Memory B cell (primary cell): ENCODE results near the gene LNX2.
A peak's percentile ranks its signal among the peaks of the same experiment; 100 is the strongest.

Experiments used
- ATAC-seq: fragments of 150-1000 bp; cut with Tn5 transposase; 2 replicates; pipeline ENCODE4 v1.10.0; 2021; ENCODE audit warnings: low read depth, mild to moderate bottlenecking, moderate library complexity
- DNase-seq, 2 donors: peaks; one replicate each; pipeline ENCODE4 v3.0.0; 2022; ENCODE audit warnings: low spot score in 2 of 2
- H3K27ac Mint-ChIP-seq: one replicate; pipeline ENCODE4 v1.8.0; 2022; ENCODE audit warnings: mild to moderate bottlenecking, moderate library complexity, mixed read lengths
- H3K27me3 Mint-ChIP-seq: one replicate; pipeline ENCODE4 v1.8.0; 2022; ENCODE audit warnings: mixed read lengths
- H3K36me3 Mint-ChIP-seq: one replicate; pipeline ENCODE4 v1.8.0; 2022; ENCODE audit warnings: mild to moderate bottlenecking, mixed read lengths
- H3K4me1 Mint-ChIP-seq: one replicate; pipeline ENCODE4 v1.8.0; 2022; ENCODE audit warnings: mixed read lengths
- H3K4me3 Mint-ChIP-seq: one replicate; pipeline ENCODE4 v1.8.0; 2022; ENCODE audit warnings: mild to moderate bottlenecking, moderate library complexity, mixed read lengths
- H3K9me3 Mint-ChIP-seq: one replicate; pipeline ENCODE4 v1.8.0; 2022; ENCODE audit warnings: mixed read lengths

Gene LNX2

DNA sequence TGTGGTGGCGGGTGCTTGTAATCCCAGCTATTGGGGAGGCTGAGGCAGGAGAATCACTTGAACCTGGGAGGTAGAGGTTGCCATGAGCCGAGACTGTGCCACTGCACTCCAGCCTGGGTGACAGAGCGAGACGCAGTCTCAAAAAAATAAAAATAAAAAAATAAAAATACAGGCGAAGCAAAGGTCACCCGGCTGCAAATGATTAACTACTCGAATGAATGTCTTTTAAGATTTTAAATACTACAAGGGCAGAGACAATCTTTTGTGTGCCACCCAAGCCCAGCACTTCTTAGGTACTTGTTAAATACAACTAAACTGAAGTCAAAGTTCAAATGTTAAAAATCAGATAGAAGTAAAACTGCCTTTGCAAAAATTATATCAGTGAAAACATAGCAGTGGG is 6.7 kb downstream of the LNX2 start:
- no peaks in the 10 kb centered on the region for H3K9me3 Mint-ChIP-seq
- H3K36me3 Mint-ChIP-seq = peaks cover 4% of the 10 kb centered on the region
- no peak overlapping the region for H3K4me3 Mint-ChIP-seq
- H3K4me1 Mint-ChIP-seq = peaks cover 37% of the 10 kb centered on the region
- no peak for ATAC-seq
- DNase-seq = no peak
- no peak overlapping the region for H3K27ac Mint-ChIP-seq
- no peaks in the 10 kb centered on the region for H3K27me3 Mint-ChIP-seq

DNA sequence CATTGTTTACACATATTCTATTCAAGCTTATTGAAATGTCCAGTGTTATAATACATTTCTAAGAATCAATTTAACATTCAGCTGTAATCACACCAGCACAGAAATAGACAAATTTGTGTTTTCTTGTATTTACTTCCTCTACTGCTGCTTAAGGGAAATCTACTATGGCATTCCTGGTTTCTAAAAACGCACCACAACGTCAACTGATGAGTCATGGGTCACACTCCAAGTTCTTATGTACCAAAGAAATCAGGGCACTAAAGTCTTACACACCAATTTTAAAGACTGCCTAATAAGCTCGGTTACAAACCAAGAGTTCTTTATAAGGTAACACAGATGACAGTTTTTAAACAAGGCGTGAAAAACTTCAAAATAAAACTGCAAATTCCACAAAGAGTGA is 13.2 kb downstream of the LNX2 start:
- Mint-ChIP-seq H3K9me3 (no peaks in the 10 kb centered on the region), H3K27ac (no peak overlapping the region), H3K27me3 (no peaks in the 10 kb centered on the region), H3K36me3 (peaks cover 7% of the 10 kb centered on the region), H3K4me1 (peaks cover 30% of the 10 kb centered on the region), H3K4me3 (no peak overlapping the region)
- ATAC-seq (no peak), DNase-seq (no peak)

GRCh38 chr13:27605610-27606200 is 14.6 kb downstream of the LNX2 start:
- no peaks in the 10 kb centered on the region for H3K27me3 Mint-ChIP-seq
- peaks cover 3% of the 10 kb centered on the region for H3K36me3 Mint-ChIP-seq
- H3K9me3 Mint-ChIP-seq = no peaks in the 10 kb centered on the region
- H3K4me1 Mint-ChIP-seq = peaks cover 30% of the 10 kb centered on the region
- no peak for DNase-seq
- no peak overlapping the region for H3K4me3 Mint-ChIP-seq
- H3K27ac Mint-ChIP-seq = no peak overlapping the region
- ATAC-seq = no peak

DNA sequence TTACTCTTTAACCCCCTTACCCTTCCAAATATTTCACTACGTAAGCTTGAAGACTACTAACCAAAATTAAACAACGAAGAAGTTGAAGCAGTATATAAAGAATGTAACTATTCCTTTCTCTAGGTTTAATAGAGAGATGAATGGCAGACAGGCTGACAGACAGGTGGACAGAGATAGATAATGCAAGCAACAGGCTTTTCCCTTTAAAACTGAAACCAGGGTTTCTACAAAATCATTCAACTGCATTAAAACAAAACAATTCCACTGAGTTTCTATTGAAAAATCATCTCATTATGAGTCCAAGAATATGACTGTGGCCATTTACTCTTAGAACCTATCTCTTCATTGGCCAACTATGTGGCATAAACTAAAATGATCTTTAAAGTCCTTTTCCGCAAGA is 15.2 kb downstream of the LNX2 start:
- H3K4me3 Mint-ChIP-seq = no peak overlapping the region
- peaks cover 3% of the 10 kb centered on the region for H3K36me3 Mint-ChIP-seq
- ATAC-seq (no peak), DNase-seq (no peak)
- no peak overlapping the region for H3K27ac Mint-ChIP-seq
- H3K27me3 Mint-ChIP-seq = no peaks in the 10 kb centered on the region
- no peaks in the 10 kb centered on the region for H3K9me3 Mint-ChIP-seq
- peaks cover 27% of the 10 kb centered on the region for H3K4me1 Mint-ChIP-seq

GRCh38 chr13:27601803-27602202 is 18.5 kb downstream of the LNX2 start:
- no peaks in the 10 kb centered on the region for H3K9me3 Mint-ChIP-seq
- peaks cover 21% of the 10 kb centered on the region for H3K4me1 Mint-ChIP-seq
- no peaks in the 10 kb centered on the region for H3K27me3 Mint-ChIP-seq
- ATAC-seq (no peak), DNase-seq (no peak)
- peaks cover 3% of the 10 kb centered on the region for H3K36me3 Mint-ChIP-seq
- H3K27ac Mint-ChIP-seq = no peak overlapping the region
- H3K4me3 Mint-ChIP-seq = no peak overlapping the region

- Mint-ChIP-seq H3K4me1 (peaks cover 19% of the 10 kb centered on the region), H3K36me3 (peaks cover 3% of the 10 kb centered on the region), H3K4me3 (no peak overlapping the region), H3K27ac (no peak overlapping the region), H3K27me3 (no peaks in the 10 kb centered on the region), H3K9me3 (no peaks in the 10 kb centered on the region)
- ATAC-seq (no peak), DNase-seq (no peak)
Measured at GRCh38 chr13:27601208-27601607, 19.1 kb downstream of the LNX2 start.

GRCh38 chr13:27600711-27601110 is 19.6 kb downstream of the LNX2 start:
- Mint-ChIP-seq H3K36me3 (peaks cover 3% of the 10 kb centered on the region), H3K4me1 (peaks cover 16% of the 10 kb centered on the region), H3K9me3 (no peaks in the 10 kb centered on the region), H3K27ac (no peak overlapping the region), H3K27me3 (no peaks in the 10 kb centered on the region), H3K4me3 (no peak overlapping the region)
- DNase-seq = no peak
- no peak for ATAC-seq

DNA sequence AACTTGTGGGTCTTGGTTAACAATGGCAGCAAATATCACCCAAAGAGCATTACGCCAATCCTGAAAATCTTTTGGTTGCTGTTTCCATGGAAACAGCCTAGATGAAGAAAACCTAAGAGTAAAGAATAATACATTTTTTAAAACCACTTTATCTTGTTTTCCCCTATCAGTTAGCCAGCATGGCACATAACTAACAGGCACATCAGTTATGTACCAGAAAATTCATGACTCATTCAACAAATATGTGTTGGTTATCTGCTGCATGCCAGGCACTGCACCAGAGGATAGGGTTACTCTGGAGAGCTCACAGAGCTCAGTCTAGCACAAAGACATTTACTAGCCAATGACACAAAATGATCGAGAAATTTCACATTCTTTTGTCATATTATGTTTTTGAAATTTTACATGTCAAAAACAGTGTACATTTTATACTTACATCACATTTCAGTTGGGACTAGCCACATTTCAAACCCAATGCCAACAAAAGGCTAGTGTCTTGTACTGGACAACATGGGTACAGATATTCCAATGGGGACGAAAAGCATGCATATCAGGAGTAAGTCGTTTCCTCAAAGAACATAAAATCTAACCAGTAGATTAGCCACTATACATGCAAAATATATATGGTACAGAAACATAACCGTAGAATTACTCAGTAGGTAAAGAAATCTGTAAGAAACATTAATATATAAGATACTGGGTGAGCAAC is 20.3 kb downstream of the LNX2 start:
- Mint-ChIP-seq H3K27me3 (no peaks in the 10 kb centered on the region), H3K36me3 (peaks cover 3% of the 10 kb centered on the region), H3K4me1 (peaks cover 16% of the 10 kb centered on the region), H3K27ac (no peak overlapping the region), H3K4me3 (no peak overlapping the region), H3K9me3 (no peaks in the 10 kb centered on the region)
- DNase-seq (no peak), ATAC-seq (no peak)

GRCh38 chr13:27599096-27599495 is 21.2 kb downstream of the LNX2 start:
- Mint-ChIP-seq H3K36me3 (peaks cover under 1% of the 10 kb centered on the region), H3K27me3 (no peaks in the 10 kb centered on the region), H3K4me3 (no peak overlapping the region), H3K27ac (no peak overlapping the region), H3K4me1 (peaks cover 13% of the 10 kb centered on the region), H3K9me3 (no peaks in the 10 kb centered on the region)
- ATAC-seq (no peak), DNase-seq (no peak)

DNA sequence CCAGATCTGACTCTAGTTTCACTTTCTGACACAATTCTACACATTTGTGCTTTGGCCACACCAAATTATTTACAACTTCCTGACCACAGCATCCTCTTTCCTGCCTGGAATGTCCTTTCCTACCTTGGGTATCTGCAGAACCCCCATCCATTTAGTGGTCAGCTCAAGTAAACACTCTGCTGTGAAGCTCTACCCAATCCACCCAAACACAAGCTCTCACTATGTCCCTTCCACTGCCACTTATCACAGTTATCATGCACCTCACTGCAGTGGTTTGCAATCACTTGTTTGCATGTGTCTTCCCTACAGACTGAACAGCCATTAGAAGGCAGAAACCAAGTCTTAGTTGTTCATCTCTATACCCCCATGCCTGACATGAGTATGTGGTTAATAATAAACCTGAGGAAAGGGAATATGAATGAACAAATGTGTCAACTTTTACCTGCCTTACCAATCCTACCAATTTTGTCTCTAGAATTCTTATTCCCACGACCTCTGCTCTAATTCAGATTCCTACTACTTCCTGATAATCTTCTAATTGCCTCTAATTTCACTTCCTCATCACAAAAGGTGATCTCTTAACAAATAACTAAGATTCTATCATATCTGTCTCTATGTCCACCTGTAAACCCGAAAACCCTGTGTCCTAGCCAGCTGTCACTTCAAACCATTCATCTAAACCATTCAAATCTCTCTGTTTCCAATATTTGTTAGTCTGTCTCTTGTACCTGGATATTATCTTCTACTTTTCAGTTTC is 25.1 kb downstream of the LNX2 start:
- no peaks in the 10 kb centered on the region for H3K4me1 Mint-ChIP-seq
- no peak for DNase-seq
- no peak overlapping the region for H3K4me3 Mint-ChIP-seq
- no peaks in the 10 kb centered on the region for H3K27me3 Mint-ChIP-seq
- ATAC-seq = peak; percentile 56
- no peak overlapping the region for H3K27ac Mint-ChIP-seq
- H3K36me3 Mint-ChIP-seq = no peaks in the 10 kb centered on the region
- no peaks in the 10 kb centered on the region for H3K9me3 Mint-ChIP-seq

GRCh38 chr13:27593267-27593666 is 27.1 kb downstream of the LNX2 start:
- DNase-seq (no peak), ATAC-seq (no peak)
- no peaks in the 10 kb centered on the region for H3K4me1 Mint-ChIP-seq
- H3K36me3 Mint-ChIP-seq = no peaks in the 10 kb centered on the region
- H3K4me3 Mint-ChIP-seq = no peak overlapping the region
- H3K27me3 Mint-ChIP-seq = no peaks in the 10 kb centered on the region
- H3K9me3 Mint-ChIP-seq = no peaks in the 10 kb centered on the region
- no peak overlapping the region for H3K27ac Mint-ChIP-seq

GRCh38 chr13:27592865-27593264 is 27.5 kb downstream of the LNX2 start:
- Mint-ChIP-seq H3K9me3 (no peaks in the 10 kb centered on the region), H3K27ac (no peak overlapping the region), H3K4me3 (no peak overlapping the region), H3K4me1 (no peaks in the 10 kb centered on the region), H3K36me3 (no peaks in the 10 kb centered on the region), H3K27me3 (no peaks in the 10 kb centered on the region)
- DNase-seq = no peak
- peak; percentile 80 for ATAC-seq

- no peak for ATAC-seq
- no peak for DNase-seq
- Mint-ChIP-seq H3K27ac (no peak overlapping the region), H3K4me1 (peaks cover 9% of the 10 kb centered on the region), H3K9me3 (no peaks in the 10 kb centered on the region), H3K36me3 (no peaks in the 10 kb centered on the region), H3K4me3 (no peak overlapping the region), H3K27me3 (no peaks in the 10 kb centered on the region)
Measured at GRCh38 chr13:27588405-27588804, 31.9 kb downstream of the LNX2 start.

DNA sequence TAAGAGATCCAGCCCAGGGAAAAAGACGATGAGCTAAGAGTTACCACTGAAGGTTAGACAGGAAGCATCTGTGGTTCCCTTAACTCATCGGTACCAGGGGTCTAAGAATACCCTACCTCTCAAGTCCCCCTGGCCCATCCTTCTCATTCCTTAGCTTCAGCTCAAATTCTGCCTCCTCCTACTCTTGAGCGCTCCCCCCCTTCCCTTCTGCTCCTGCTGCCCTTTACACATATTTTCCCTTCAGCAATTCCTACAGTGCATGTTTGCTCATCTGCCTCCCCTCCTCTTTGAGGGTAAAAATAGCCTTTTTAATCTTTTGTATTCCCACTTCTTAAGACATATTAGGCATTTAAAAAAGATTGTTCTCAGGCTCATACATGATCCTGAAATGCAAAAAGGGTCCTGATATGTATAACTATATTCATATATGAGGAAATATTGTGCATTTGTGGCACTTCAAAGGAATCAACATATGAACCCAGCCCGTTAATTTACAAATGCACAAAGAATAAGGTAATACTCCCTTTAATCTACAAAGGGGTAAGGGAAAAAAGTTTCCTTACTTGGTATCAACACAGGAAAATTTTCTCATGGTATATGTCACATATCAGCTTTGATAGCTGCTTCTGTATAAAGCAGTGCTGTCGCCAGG is 33.1 kb downstream of the LNX2 start:
- H3K36me3 Mint-ChIP-seq = no peaks in the 10 kb centered on the region
- DNase-seq (no peak), ATAC-seq (no peak)
- H3K27me3 Mint-ChIP-seq = no peaks in the 10 kb centered on the region
- H3K4me3 Mint-ChIP-seq = no peak overlapping the region
- H3K27ac Mint-ChIP-seq = no peak overlapping the region
- no peaks in the 10 kb centered on the region for H3K9me3 Mint-ChIP-seq
- H3K4me1 Mint-ChIP-seq = peaks cover 9% of the 10 kb centered on the region
